PC-9 (cell line): ENCODE measurements around the gene UTP25. TPM values are rescaled to one million over a fixed set of nuclear protein-coding genes. Genes with fewer than 3 reads are reported as not detected.
"Not testable (repeated sequence)": the region's sequence is repeated elsewhere in the genome, so short reads cannot be mapped to it uniquely, and the experiment has no call there.

Source experiments
- BruUV-seq: library from RNA; stranded (reverse); fragments of 400-500 nt; replicated peaks from 2 replicates; lab custom pipeline; 2021; lab: Mats Ljungman, UMichigan
- CTCF ChIA-PET: fragments of 300-600 bp; sonication (Branson Sonifier 250); formaldehyde crosslinking; loops from one replicate; lab custom pipeline; 2022; ENCODE audit warnings: antibody characterized with exemption; lab: Charles Lee
- POLR2A ChIA-PET: fragments of 300-600 bp; sonication (Branson Sonifier 250); formaldehyde crosslinking; loops from one replicate; lab custom pipeline; 2022; ENCODE audit warnings: antibody characterized with exemption; ENCODE audit not compliant: unreplicated experiment; lab: Charles Lee
- DNase-seq, 2 experiments: peaks; one replicate each; pipeline versions ENCODE4 v3.0.0 to v3.0.0-alpha.2; 2015 to 2022; ENCODE audit warnings: mixed read lengths in 1 of 2
- H2AFZ ChIP-seq: fragments of 200-600 bp; sonication (generic); 2 replicates; pipeline ENCODE4 v1.8.1; 2017; ENCODE audit warnings: antibody characterized with exemption
- H3F3A ChIP-seq: fragments of 200-600 bp; sonication (generic); 2 replicates; pipeline ENCODE4 v1.8.1; 2017; ENCODE audit warnings: antibody characterized with exemption, mild to moderate bottlenecking, low read depth; ENCODE audit not compliant: insufficient read depth
- H3K27ac ChIP-seq: fragments of 200-600 bp; sonication (generic); 2 replicates; pipeline ENCODE4 v1.6.1; 2016; ENCODE audit warnings: mixed run types
- H3K27me3 ChIP-seq: fragments of 200-600 bp; sonication (generic); 2 replicates; pipeline ENCODE4 v1.6.1; 2016; ENCODE audit warnings: low read depth, mixed run types; ENCODE audit not compliant: insufficient read depth
- H3K36me3 ChIP-seq: fragments of 200-600 bp; sonication (generic); 2 replicates; pipeline ENCODE4 v1.6.1; 2016; ENCODE audit warnings: low read depth, mixed run types
- H3K4me1 ChIP-seq: fragments of 200-600 bp; sonication (generic); replicated peaks from 2 replicates; pipeline ENCODE4 v1.6.1; 2016; ENCODE audit warnings: mixed run types; ENCODE audit not compliant: insufficient read depth
- H3K4me2 ChIP-seq: fragments of 200-600 bp; sonication (generic); 2 replicates; pipeline ENCODE4 v1.6.1; 2017; ENCODE audit warnings: mixed run types
- H3K4me3 ChIP-seq: fragments of 200-600 bp; sonication (generic); 2 replicates; pipeline ENCODE4 v1.6.1; 2016; ENCODE audit warnings: mixed run types
- H3K79me2 ChIP-seq: fragments of 200-600 bp; sonication (generic); 2 replicates; pipeline ENCODE4 v1.6.1; 2017; ENCODE audit warnings: low read depth, mixed run types
- H3K9me2 ChIP-seq: fragments of 200-600 bp; sonication (generic); 2 replicates; pipeline ENCODE4 v1.8.1; 2017; ENCODE audit warnings: mild to moderate bottlenecking; ENCODE audit not compliant: insufficient read depth
- H3K9me3 ChIP-seq: fragments of 200-600 bp; sonication (generic); 2 replicates; pipeline ENCODE4 v1.8.1; 2016; ENCODE audit warnings: low read depth; ENCODE audit not compliant: insufficient read depth
- H4K20me1 ChIP-seq: fragments of 200-600 bp; sonication (generic); 2 replicates; pipeline ENCODE4 v1.8.1; 2017; ENCODE audit not compliant: insufficient read depth
- CTCF ChIP-seq: fragments of 200-600 bp; sonication (generic); conservative IDR thresholded peaks from 2 replicates; pipeline ENCODE4 v1.6.1; 2017; ENCODE audit warnings: mixed run types, antibody characterized with exemption, mild to moderate bottlenecking, moderate library complexity
- EZH2 ChIP-seq: fragments of 200-600 bp; sonication (generic); IDR thresholded peaks from 2 replicates; pipeline ENCODE4 v1.8.0; 2017; ENCODE audit warnings: antibody characterized with exemption, low read depth
- intact Hi-C: fragments of 100-400 bp; cut with micrococcal nuclease; formaldehyde crosslinking; loops from one replicate; pipeline ENCODE4 v1.10.0; 2022; ENCODE audit not compliant: unreplicated experiment
- total RNA-seq: library from RNA; stranded (reverse); gene quantifications from 2 replicates; pipeline ENCODE4 v1.2.3, GENCODE V29; 2021

The UTP25 gene
- total RNA-seq, 1 experiment from 2014 or later = 9.3 TPM

GRCh38 chr1:209789245-209789644 is 38.5 kb upstream of the UTP25 start:
- intact Hi-C loops = no loop called here
- H3K9me3 ChIP-seq = peaks cover 4% of the 10 kb centered on the region; the same call in 1 of the 2 replicates
- no peaks in the 10 kb centered on the region for H3K27me3 ChIP-seq
- BruUV-seq = no TSS peak
- no peak for TF ChIP-seq EZH2
- no peak for TF ChIP-seq CTCF
- POLR2A ChIA-PET = no interaction called here
- CTCF ChIA-PET = no interaction called here
- H4K20me1 ChIP-seq = no peaks in the 10 kb centered on the region
- H3K4me1 ChIP-seq = peaks cover 7% of the 10 kb centered on the region
- no peaks in the 10 kb centered on the region for H3K9me2 ChIP-seq
- no peak overlapping the region for H3K4me3 ChIP-seq
- peaks cover 39% of the 10 kb centered on the region for H3K36me3 ChIP-seq
- no peak overlapping the region for H2AFZ ChIP-seq
- peaks cover 11% of the 10 kb centered on the region; the same call in 1 of the 2 replicates for H3F3A ChIP-seq
- H3K4me2 ChIP-seq = no peak overlapping the region
- no peak for DNase-seq
- H3K79me2 ChIP-seq = no peaks in the 10 kb centered on the region
- no peak overlapping the region for H3K27ac ChIP-seq

DNA sequence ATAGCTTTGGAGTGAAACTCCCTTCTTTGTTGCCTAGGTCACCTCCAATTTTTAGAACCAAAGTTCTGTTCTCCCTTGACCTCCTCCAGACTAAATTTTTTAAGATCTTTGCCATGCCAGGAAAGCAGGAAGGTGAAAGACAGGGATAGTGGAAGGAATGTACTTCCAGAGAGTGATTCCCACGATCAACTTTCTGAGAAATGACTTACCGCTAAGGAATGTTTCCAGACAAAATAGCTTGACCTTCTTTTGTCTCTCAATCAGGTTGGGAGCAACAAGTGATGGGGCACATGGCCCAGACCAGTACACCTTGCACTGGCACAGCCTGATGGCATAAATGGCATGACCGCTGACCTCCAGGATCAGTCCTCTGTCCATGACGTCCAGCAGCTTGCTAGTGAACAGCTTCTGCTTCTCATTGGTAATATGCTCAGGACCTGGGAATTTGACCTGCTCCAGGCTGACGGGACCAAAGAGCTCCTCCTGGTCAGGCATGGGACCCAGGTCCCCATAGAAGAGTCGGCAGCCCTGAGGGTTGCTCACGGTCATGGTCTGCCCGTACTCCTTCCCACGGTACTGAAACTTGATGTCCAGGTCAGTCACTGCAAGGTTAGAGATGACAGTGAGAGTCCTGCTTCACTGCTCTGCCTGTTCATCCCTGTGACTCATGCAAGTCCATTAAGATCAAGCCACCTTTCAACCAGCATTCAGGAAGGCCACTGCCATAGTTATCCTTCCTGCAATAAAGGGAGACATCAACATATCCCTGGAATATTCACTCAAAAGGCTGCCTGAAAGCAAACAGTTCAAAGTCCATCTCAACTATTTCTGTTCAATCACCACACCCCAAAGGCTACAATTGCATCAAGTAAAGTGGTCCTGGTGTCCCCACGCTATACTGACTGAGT is 37.2 kb upstream of the UTP25 start:
- Histone ChIP-seq H3K9me2 (no peaks in the 10 kb centered on the region), H3F3A (peaks cover 1% of the 10 kb centered on the region; the same call in 1 of the 2 replicates), H3K27ac (no peak overlapping the region), H3K79me2 (no peaks in the 10 kb centered on the region), H3K27me3 (no peaks in the 10 kb centered on the region), H4K20me1 (no peaks in the 10 kb centered on the region), H3K4me3 (no peak overlapping the region), H3K9me3 (no peaks in the 10 kb centered on the region), H3K4me2 (no peak overlapping the region), H2AFZ (no peak overlapping the region), H3K36me3 (peaks cover 43% of the 10 kb centered on the region), H3K4me1 (no peaks in the 10 kb centered on the region)
- intact Hi-C loops = no loop called here
- ChIA-PET POLR2A (no interaction called here), CTCF (no interaction called here)
- BruUV-seq = no TSS peak
- DNase-seq = no peak
- TF ChIP-seq CTCF (no peak), EZH2 (no peak)

GRCh38 chr1:209791920-209792319 is 35.9 kb upstream of the UTP25 start:
- Histone ChIP-seq H3K4me3 (no peak overlapping the region), H3K27ac (no peak overlapping the region), H3K9me2 (no peaks in the 10 kb centered on the region), H3K27me3 (no peaks in the 10 kb centered on the region), H3K9me3 (no peaks in the 10 kb centered on the region), H3K4me2 (no peak overlapping the region), H3F3A (no peaks in the 10 kb centered on the region), H3K36me3 (peaks cover 46% of the 10 kb centered on the region), H4K20me1 (no peaks in the 10 kb centered on the region), H3K4me1 (no peaks in the 10 kb centered on the region), H3K79me2 (no peaks in the 10 kb centered on the region), H2AFZ (no peak overlapping the region)
- intact Hi-C loops = no loop called here
- BruUV-seq = no TSS peak
- POLR2A ChIA-PET = no interaction called here
- no peak for DNase-seq
- CTCF ChIA-PET = no interaction called here
- no peak for TF ChIP-seq EZH2
- no peak for TF ChIP-seq CTCF

DNA sequence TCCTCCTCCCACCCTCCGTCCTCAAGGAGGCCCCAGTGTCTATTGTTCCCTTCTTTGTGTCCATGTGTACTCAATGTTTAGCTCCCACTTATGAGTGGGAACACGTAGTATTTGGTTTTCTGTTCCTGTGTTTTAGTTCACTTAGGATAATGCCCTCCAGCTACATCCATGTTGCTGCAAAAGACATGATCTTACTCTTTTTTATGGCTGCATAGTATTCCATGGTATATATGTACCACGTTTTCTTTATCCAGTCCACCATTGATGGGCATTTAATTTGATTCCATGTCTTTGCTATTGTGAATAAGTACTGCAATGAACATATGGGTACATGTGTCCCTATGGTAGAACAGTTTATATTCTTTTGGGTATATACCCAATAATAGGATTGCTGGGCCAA is 34.1 kb upstream of the UTP25 start:
- not testable (repeated sequence) for H3F3A ChIP-seq, BruUV-seq
- peaks cover 46% of the 10 kb centered on the region for H3K36me3 ChIP-seq

More for the DNA sequence above, 34.1 kb upstream of the UTP25 start:
- CTCF ChIA-PET, H3K27me3 ChIP-seq, H3K4me2 ChIP-seq, H3K9me2 ChIP-seq, H3K9me3 ChIP-seq, H3K4me3 ChIP-seq, intact Hi-C loops, H3K79me2 ChIP-seq, H4K20me1 ChIP-seq, H3K4me1 ChIP-seq, H3K27ac ChIP-seq, DNase-seq, H2AFZ ChIP-seq, POLR2A ChIA-PET: not testable (repeated sequence)
